Activated naive CD4-positive, alpha-beta T cell treated with Interleukin-2 at 50 U/mL for 16 hours (primary cell): ENCODE results near the gene SLC13A5.

ENCODE experiments used
- DNase-seq: peaks from one replicate; pipeline ENCODE4 v3.0.0-alpha.2; 2020

The SLC13A5 gene

GRCh38 chr17:6636616-6637457, 76.3 kb downstream of the SLC13A5 start:
- no peak for DNase-seq

GRCh38 chr17:6636105-6636504, 77.1 kb downstream of the SLC13A5 start:
- no peak for DNase-seq
